GM12865 (cell line): Measurements from ENCODE around the gene SMIM33.

Source experiments
- DNase-seq: peaks from one replicate; pipeline ENCODE4 v3.0.0; 2010; ENCODE audit warnings: low read depth
- H3K4me3 ChIP-seq: 2 replicates; pipeline ENCODE4 v1.5.1; 2011; ENCODE audit warnings: mild to moderate bottlenecking, low read depth, low read length, control low read depth
- CTCF ChIP-seq: IDR thresholded peaks from 2 replicates; pipeline ENCODE4 v1.5.1; 2011; ENCODE audit warnings: low read length, control low read depth, low read depth, inconsistent platforms; ENCODE audit not compliant: insufficient read depth; ENCODE audit errors: missing control alignments

Gene SMIM33

GRCh38 chr5:139457653-139458306 is 13.0 kb upstream of the SMIM33 start:
- DNase-seq: peak; percentile 81
- H3K4me3 ChIP-seq: no peak overlapping the region
- no peak for TF ChIP-seq CTCF

GRCh38 chr5:139458580-139459407 is 12.0 kb upstream of the SMIM33 start:
- peak overlapping the region; percentile 16 for H3K4me3 ChIP-seq
- no peak for TF ChIP-seq CTCF
- peak; percentile 91 for DNase-seq

- peak overlapping the region; percentile 16 for H3K4me3 ChIP-seq
- no peak for TF ChIP-seq CTCF
- peak; percentile 83 for DNase-seq
These were observed 11.3 kb upstream of the SMIM33 start for GRCh38 chr5:139459451-139459934.

GRCh38 chr5:139460455-139460854 is 10.3 kb upstream of the SMIM33 start:
- no peak for TF ChIP-seq CTCF
- H3K4me3 ChIP-seq: no peak overlapping the region
- DNase-seq: no peak

- no peak for DNase-seq
- H3K4me3 ChIP-seq: no peak overlapping the region
- no peak for TF ChIP-seq CTCF
These were observed 9.6 kb upstream of the SMIM33 start for GRCh38 chr5:139461176-139461575.

GRCh38 chr5:139461698-139462097 is 9.1 kb upstream of the SMIM33 start:
- no peak overlapping the region for H3K4me3 ChIP-seq
- no peak for DNase-seq
- TF ChIP-seq CTCF: no peak
